HEK293 (cell line): ENCODE measurements around the gene MORF4L1.

ENCODE experiments used
- PRDM4 ChIP-seq: fragments of 450-650 bp; formaldehyde crosslinking; IDR thresholded peaks from 2 replicates; pipeline ENCODE4 v1.5.1; 2017; ENCODE audit warnings: missing biosample characterization, missing genetic modification characterization
- SCRT2 ChIP-seq: fragments of 450-650 bp; formaldehyde crosslinking; IDR thresholded peaks from 2 replicates; pipeline ENCODE4 v1.5.1; 2016; ENCODE audit warnings: missing biosample characterization, missing genetic modification characterization
- ZBTB17 ChIP-seq: fragments of 450-650 bp; formaldehyde crosslinking; IDR thresholded peaks from 2 replicates; pipeline ENCODE4 v1.5.1; 2016; ENCODE audit warnings: missing biosample characterization, missing genetic modification characterization
- ZBTB20 ChIP-seq: fragments of 450-650 bp; formaldehyde crosslinking; IDR thresholded peaks from 2 replicates; pipeline ENCODE4 v1.5.1; 2016; ENCODE audit warnings: missing biosample characterization, missing genetic modification characterization
- ZEB2 ChIP-seq: fragments of 450-650 bp; formaldehyde crosslinking; IDR thresholded peaks from 2 replicates; pipeline ENCODE4 v1.5.1; 2016; ENCODE audit warnings: missing biosample characterization, missing genetic modification characterization
- ZNF2 ChIP-seq: fragments of 450-650 bp; formaldehyde crosslinking; IDR thresholded peaks from 2 replicates; pipeline ENCODE4 v1.5.1; 2016; ENCODE audit warnings: missing biosample characterization, missing genetic modification characterization
- ZNF670 ChIP-seq: fragments of 450-650 bp; formaldehyde crosslinking; IDR thresholded peaks from 2 replicates; pipeline ENCODE4 v1.5.1; 2016; ENCODE audit warnings: missing biosample characterization, missing genetic modification characterization, low read depth
- TF ChIP-seq, protein P1 (sequence below): fragments of 450-650 bp; formaldehyde crosslinking; IDR thresholded peaks from 2 replicates; pipeline ENCODE4 v1.5.1; 2016; ENCODE audit warnings: missing biosample characterization, missing genetic modification characterization
- TF ChIP-seq, protein P2 (sequence below): fragments of 450-650 bp; formaldehyde crosslinking; IDR thresholded peaks from 2 replicates; pipeline ENCODE4 v1.5.1; 2016; ENCODE audit warnings: missing biosample characterization, missing genetic modification characterization

GRCh38 chr15:78909160-78909695 is 36.5 kb downstream of the MORF4L1 start:
- TF ChIP-seq, protein P1, sequence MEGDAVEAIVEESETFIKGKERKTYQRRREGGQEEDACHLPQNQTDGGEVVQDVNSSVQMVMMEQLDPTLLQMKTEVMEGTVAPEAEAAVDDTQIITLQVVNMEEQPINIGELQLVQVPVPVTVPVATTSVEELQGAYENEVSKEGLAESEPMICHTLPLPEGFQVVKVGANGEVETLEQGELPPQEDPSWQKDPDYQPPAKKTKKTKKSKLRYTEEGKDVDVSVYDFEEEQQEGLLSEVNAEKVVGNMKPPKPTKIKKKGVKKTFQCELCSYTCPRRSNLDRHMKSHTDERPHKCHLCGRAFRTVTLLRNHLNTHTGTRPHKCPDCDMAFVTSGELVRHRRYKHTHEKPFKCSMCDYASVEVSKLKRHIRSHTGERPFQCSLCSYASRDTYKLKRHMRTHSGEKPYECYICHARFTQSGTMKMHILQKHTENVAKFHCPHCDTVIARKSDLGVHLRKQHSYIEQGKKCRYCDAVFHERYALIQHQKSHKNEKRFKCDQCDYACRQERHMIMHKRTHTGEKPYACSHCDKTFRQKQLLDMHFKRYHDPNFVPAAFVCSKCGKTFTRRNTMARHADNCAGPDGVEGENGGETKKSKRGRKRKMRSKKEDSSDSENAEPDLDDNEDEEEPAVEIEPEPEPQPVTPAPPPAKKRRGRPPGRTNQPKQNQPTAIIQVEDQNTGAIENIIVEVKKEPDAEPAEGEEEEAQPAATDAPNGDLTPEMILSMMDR = no peak
- TF ChIP-seq PRDM4 (tag by site-specific recombination) (no peak), ZBTB20 (no peak), ZBTB17 (no peak), ZNF2 (tag by site-specific recombination) (no peak), SCRT2 (tag by site-specific recombination) (no peak), ZEB2 (tag by site-specific recombination) (no peak), ZNF670 (tag by site-specific recombination) (no peak)
- TF ChIP-seq, protein P2, sequence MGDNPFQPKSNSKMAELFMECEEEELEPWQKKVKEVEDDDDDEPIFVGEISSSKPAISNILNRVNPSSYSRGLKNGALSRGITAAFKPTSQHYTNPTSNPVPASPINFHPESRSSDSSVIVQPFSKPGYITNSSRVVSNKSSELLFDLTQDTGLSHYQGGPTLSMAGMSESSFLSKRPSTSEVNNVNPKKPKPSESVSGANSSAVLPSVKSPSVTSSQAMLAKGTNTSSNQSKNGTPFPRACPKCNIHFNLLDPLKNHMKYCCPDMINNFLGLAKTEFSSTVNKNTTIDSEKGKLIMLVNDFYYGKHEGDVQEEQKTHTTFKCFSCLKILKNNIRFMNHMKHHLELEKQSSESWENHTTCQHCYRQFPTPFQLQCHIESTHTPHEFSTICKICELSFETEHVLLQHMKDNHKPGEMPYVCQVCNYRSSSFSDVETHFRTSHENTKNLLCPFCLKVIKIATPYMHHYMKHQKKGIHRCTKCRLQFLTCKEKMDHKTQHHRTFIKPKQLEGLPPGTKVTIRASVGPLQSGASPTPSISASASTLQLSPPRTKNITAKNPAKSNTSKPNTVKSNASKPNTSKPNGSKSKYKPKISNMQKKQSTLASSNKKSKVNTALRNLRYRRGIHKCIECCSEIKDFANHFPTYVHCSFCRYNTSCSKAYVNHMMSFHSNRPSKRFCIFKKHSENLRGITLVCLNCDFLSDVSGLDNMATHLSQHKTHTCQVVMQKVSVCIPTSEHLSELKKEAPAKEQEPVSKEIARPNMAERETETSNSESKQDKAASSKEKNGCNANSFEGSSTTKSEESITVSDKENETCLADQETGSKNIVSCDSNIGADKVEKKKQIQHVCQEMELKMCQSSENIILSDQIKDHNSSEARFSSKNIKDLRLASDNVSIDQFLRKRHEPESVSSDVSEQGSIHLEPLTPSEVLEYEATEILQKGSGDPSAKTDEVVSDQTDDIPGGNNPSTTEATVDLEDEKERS (tag by site-specific recombination) = no peak
